CD1c-positive myeloid dendritic cell (primary cell): Measurements from ENCODE around the gene LRRC10B.
"Not testable (repeated sequence)": the region's sequence is repeated elsewhere in the genome, so short reads cannot be mapped to it uniquely, and the experiment has no call there.

Source experiments
- DNase-seq: peaks from one replicate; pipeline ENCODE4 v3.0.0-alpha.2; 2016; ENCODE audit errors: extremely low spot score

Gene LRRC10B

DNA sequence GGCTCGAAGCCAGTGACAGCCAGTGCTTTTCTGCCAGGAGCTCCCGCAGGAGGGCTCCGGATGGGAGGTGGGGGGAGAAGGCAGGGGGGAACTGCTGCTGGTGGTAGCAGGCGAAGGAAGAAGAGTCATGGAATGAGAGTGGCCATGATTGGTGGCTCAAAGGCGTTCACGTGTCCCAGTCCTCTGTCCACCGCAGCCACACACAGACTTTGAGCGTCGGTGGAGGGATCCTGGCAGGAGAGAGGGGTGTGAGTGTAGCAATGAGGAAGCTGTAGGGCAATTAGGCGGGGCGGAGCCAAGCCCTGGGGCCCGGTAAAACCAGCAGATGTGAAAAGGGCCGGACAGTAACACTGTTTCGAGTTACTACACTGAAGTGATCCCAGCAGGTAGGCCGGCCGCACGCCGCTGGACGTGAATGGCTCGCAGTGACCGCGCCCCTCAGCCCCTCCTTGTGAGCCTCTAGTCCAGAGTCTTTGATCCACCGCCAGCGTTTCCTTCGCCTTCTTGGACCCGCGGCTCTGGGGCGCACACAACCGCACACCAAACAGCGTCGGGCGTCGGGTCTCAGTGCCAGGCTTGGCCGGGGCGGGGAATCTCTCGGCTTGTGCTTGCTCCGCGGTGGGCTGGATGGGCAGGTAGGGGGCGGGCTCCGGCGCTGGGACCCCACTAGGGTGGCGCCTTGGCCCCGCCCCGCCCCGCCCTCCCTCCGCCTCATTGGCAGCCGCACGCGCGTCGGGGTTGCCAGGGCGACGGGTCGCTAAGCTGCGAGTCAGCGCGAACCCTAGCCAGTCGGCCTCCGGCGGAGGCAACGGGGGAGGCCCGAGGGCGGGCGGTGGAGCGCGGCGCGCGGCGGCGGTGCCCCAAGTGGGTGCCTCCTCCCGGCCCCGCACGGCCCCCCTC lies at the start of gene LRRC10B:
Gene LRRC10B, plus strand, starts transcription at position 788 of the 900 bp plus-strand sequence. CDS start 250 bp downstream, outside the sequence.
- peak; percentile 62 for DNase-seq

DNA sequence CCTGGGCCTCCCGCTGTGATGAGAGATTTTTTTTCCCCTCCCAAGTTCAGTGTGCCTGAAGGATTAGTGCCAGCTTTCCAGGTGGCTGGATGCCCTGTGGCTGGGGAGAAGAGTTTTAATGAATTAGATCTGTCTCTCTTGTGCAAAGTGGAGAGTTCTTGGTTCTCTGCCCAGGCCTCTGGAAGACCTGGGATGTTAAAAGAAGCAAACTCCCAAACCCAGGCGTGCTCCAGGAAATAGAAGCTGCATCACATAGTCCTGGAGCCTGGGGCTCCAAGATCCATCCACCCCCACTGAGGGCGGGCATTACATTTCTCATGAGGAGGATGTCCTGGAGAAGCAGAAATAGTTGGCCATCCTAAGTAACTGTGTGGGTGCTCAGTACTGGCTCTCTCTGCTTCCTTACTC lies 48.1 kb upstream of the LRRC10B start:
- DNase-seq: no peak

DNA sequence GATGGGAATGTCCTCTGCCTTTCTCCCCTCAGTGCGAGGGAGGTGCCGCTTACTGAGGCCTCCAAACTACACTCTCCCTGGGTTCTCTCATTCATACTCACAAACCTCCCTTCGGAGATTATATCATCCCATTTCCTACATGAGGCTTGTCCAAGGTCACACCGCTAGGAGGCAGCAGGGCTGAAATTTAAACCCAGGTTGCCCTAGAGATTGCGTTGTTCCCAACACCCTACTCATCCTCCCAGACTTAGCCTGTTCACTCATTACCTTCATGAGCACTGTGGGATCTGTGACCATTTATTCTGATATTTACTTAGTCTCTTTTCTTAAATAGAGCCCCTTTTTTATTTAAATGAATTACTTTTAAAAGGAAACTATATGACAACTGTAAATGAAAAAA lies 47.6 kb upstream of the LRRC10B start:
- DNase-seq: no peak

DNA sequence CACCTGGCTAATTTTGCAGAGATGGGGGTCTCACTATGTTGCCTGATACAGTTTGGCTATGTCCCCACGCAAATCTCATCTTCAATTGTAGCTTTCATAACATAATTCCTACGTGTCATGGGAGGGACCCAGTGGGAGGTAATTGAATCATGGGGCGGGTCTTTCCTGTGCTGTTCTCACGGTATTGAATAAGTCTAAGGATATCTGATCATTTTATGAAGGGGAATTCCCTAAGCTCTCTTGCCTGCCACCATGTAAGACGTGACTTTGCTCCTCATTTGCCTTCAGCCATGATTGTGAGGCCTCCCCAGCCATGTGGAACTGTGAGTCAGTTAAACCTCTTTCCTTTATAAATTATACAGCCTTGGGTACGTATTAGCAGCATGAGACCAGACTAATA lies 40.9 kb upstream of the LRRC10B start:
- not testable (repeated sequence) for DNase-seq

DNA sequence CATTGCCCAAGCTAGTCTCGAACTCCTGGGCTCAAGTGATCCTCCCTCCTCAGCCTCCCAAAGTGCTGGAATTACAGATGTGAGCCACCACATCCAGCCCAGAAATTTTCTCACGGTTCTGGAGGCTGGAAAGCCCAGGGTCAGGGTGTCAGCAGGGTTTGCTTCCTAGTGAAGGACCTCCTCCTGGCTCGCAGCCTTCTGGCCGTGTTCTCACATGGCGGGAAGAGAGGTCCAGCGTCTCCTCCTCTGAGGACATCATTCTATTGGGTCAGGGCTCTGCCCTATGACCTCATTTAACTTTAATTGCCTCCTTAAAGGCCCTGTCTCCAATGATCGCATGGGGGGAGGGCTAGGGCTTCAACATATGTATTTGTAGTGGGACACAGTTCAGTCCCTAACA lies 40.5 kb upstream of the LRRC10B start:
- no peak for DNase-seq

DNA sequence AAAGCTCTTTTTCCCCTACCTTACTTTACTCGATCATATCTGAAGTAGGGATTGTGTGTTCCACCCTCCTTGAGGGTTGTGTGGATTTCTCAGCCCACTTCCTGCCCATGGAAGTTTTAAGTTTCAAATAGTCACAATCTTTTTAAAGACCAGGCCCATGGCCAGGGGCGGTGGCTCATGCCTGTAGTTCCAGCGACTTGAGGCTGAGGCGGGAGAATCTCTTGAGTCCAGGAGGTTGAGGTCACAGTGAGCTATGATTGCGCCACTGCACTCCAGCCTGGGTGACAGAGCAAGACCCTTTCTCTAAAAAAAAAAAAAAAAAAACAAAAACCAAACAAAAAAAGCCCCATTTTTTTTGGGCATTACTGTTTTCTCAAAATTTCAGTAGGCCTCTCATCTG lies 36.3 kb upstream of the LRRC10B start:
- no peak for DNase-seq

DNA sequence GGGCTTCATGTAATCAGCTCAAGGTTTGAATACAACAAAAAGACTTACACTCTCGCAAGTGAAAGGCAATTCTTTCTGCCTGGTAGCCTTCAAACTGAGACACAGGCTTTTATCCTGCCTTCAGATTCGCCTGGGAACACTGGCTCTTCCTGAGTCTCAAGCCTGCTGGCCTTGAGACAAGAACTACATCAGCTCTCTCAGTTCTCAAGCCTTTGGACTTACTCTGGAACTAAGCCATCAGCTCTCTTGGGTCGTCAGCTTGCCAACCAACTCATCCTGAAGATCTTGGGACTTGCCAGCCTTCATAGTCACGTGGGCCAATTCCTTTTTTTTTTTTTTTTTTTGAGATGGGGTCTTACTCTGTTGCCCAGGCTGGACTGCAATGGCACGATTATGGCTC lies 35.7 kb upstream of the LRRC10B start:
- DNase-seq: no peak

DNA sequence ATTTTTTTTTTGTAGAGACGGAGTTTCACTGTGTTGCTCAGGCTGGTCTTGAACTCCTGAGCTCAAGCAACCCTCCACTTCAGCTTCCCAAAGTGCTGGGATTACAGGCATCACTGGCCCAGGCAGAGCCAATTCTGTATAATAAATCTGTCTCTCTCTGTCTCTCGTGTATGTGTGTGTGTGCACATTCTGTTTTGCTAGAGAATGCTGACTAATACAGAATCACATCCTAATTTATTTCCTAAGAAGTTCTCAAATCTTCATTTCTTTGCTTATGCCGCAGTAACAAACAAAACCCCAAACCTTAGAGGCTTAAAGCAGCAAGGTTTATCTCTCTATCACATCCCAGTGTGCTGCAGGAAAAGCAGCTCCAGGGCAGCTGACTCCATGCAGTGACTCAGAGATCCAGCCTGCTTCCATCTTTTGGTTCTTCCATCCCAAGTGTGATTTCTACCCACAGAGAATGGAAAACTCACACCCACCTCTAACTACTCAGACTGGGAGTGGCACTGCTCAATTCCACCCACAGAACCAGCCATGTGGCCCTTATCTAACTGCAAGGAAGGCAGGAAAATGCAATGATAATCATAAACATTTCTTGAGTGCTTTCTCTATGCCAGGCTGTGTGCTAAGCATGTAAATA lies 35.1 kb upstream of the LRRC10B start:
- DNase-seq: peak; percentile 44

DNA sequence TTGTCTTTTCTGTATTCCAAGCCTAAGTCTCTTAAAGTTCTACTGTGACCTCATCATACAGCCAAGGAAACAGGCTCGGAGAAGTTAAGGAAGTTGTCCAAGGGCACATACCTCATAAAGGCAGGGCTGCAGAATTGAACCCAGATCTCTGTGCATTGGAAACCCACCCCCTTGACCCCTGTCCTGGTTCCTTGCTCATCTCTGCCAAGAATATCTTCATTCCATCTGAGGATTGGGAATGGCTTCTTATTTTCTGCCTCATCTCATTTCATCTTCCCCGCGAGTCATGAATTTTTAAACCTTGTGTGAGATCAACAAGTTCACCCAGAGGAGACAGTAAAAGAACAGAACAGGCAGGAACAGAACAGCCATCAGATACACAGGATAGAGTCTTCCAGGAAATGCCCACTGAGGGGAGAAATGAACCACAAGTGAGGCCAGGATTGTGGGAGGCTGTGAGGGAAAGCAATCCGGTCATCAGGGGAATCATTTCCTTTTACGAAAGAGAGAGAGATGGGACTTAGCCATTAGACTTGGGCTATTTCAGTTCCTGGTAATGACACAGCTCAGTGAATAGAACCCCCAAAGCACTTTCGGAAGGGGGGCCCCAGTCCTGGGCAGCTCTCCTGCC lies 34.4 kb upstream of the LRRC10B start:
- DNase-seq: no peak

DNA sequence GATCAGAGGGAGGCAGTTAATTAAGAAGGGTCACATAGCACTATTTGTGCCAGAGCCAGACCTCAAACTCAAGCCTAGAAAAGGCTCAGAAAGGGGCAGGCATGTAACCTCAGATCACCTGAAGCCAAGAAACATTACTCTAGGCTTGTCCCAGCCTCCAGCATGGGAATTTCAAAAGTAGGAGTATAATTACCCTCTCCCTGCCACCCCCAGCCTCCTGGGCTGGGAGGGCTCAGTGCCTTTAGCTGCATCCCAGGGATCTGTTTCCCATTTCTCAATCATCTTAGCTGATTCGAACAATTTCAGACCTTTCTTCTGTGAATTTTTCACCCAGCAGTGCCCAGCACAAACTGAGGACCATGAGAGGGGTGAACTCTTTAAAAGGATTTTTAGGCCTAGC lies 33.1 kb upstream of the LRRC10B start:
- DNase-seq: no peak

DNA sequence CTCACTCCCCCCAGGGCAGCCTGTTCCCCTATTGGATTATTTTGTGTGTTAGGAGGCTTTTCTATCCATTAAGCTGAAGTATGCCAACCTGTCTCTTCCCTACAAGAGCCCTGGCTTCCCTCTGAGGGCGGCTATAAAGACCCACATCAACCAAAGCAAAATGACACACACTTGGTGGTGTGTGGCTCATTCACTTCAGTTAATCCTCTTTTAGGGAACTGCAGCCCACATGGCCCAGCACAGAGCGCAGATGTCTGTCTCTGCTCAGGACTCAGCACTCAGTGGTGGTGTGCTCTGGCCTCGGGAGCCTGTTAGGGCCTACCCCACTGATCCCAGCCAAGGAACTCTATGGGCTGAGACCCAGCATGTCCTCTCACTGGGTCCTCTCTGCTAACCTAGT lies 32.2 kb upstream of the LRRC10B start:
- peak; percentile 37 for DNase-seq

DNA sequence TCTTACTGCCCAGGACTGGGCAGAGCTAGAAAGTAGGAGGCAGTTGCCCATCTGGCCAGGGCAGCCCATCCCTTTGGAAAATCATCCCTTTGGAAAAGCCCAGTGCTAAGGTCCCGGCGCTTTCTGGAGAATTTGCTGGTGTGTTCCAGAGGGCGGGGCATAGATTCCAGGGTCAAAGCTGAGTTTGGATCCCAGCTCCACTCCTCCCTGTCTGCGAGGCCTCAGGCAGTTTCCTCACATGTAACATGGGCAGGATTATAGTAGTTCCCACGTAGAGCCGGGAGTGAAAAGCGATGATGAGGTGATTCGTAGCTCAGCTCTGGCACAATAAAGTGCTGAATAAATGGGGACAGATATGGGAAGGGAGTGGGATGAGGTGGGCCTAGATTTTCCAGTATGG lies 31.4 kb upstream of the LRRC10B start:
- DNase-seq: no peak

DNA sequence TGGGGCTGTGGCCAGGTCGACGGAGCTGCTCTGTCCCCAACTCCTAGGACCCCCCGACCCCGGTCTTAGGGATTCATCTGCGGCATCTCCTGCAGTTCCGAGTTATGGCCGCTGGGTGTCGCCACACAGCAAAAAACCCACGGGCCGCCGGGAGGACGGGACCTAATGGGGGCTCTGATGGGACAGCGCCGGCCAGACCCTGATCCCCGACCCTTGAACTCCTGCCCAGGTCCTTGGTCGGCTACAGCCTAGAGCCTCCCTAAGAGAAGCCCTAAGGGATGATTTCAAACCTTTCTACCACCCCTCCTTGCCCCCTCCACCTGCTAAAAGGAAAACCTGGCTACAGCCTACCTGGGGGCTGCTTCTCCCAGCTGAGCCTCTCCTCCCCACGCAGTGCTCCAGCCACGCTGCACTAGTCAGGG lies 30.8 kb upstream of the LRRC10B start:
- DNase-seq: peak; percentile 58

DNA sequence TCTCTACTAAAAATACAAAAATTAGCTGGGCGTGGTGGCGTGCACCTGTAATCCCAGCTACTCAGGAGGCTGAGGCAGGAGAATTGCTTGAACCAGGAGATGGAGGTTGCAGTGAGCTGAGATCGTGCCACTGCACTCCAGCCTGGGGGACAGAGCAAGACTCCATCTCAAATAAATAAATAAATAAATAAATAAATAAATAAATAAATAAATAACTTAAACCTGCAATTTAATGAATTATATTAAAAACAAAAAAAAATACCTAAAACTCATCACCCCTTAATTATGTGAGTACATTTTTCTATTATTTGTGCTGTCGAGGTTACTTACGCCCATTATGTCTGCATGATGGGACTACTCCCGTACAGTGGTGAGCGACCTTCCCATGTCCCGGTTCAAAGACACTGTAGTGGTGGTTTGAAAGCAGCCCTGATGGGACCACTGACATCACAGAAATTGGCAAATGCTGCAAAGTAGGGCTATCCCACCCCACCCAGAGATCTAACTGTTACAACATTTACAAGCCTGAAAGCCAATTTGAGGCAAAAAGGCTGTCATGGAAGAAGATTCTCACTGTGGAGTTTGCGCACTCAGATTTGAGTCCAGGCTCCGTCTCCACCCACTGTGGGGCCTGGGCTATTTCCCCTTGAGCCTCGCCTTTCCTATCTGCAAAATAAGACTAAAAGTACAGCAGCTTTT lies 29.0 kb upstream of the LRRC10B start:
- not testable (repeated sequence) for DNase-seq

DNA sequence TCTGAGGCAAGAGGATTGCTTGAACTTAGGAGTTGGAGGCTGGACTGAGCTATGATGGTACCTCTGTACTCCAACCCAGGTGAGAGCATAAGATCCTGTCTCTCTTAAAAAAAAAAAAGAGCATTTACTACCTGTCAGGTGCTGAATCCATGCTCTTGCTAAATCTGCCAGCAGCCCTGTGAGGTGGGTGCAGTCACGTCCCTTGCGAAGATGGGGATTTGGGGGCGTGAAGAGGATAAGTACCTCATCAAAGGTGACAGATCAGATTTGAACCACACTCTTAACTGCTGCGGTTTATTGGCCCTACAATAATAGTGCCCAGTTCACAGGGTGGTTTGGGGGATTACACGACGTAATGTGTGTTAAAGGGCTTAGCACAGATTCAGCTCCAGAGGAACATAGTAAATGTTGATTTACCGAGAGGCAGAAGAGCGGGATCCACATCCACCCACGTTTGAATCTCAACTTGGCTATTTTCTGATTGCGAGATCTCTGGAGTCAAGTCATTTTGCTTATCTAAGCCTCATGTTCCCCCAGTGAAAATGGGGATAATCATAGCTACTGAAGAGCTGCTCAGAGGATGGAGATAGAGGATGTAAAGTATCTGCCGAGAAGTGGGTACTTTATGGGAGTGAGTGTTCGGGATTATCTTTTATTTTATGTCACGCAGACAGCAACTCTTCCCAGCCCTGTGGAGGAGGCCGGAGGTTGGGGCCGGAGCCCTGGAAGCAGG lies 28.1 kb upstream of the LRRC10B start:
- no peak for DNase-seq

DNA sequence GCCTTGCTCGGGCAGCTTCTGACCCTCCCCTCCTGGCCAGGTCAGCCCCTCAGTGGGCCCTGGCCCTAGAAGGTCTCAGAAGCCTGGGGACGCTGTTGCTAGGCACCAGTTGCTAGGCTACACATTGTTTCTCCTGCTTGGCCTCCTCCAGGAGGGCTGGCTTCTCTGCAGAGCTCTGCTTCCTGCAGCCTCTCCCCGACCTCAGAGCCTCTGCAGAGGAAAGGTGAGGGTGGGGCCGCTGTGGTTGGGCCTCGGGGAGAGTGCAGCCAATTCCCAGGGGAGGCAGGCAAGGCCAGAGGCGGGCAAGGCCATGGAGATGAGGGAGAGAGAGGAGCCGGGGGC lies 27.6 kb upstream of the LRRC10B start:
- DNase-seq: no peak

DNA sequence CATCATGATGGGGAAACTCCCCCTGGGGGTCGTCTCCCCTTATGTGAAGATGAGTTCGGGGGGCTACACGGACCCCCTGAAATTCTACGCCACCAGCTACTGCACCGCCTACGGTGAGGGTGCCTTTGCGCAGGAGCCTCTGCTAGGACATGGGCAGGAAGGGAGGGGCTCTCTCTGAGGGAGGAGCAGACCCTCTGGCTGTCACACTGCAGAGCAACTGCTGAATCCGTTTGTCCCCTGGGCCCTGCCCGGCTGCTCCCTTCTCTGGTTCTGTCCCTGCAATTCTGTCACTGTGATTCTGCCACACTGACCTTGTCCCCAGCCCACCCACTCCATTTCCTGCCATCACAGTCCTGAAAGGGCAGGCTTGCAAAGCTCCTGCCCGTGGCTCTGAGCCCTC lies 26.7 kb upstream of the LRRC10B start:
- no peak for DNase-seq

DNA sequence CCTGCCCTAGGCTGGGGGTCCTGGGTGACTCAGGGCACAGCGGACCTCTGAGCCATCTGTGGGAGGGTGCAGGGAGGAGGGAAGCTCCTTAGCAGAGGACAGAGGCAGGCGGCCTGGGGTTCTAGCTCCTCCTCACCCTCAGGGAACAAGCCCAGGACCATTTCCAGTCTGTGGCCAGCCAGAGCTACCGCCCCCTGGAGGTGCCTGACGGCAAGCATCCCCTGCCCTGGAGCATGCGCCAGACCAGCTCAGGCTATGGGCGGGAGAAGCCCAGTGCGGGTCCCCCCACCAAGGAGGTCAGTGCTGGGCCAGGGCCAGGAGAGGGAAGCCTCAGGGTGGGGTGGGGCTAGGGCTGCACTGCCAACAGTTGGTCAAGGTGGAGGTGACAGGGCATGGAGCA lies 26.0 kb upstream of the LRRC10B start:
- no peak for DNase-seq

DNA sequence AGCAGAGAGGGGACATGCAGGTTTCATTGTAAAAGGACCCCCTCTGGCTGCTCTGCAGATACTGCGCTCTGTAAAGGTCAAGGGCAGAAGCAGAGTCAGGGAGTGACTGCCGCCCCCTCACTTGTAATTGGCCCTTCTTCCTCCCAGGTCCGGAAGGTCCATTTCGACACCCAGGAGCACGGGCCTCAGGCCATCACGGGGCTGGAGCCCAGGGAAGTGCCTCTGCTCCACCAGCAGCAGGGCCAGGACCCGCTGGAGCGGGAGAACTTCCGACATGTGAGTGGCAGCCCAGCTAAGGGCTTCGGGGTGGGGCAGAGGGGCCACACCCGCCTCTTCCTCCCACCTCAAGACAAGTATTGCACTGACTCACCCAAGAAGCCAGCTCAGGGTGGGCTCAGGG lies 24.0 kb upstream of the LRRC10B start:
- peak; percentile 21 for DNase-seq

DNA sequence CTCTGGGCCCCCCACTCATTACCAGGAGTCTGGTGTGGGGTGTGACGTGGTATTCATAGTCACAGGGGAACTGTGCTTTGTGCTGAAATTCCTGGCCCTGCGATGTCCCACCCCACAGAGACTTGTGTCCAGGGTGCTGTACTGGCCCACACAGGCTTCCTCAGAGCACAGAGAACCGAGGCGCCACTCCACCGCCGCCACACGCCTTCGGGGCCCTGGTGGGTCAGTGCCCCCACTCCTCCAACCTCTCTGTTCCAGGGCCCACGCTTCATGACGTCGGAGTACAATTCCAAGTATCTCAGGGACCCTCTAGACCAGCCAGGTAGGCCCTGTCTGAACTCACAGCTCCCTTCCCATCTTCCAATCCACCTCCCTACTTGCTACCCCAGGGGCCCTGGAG lies 23.5 kb upstream of the LRRC10B start:
- no peak for DNase-seq

DNA sequence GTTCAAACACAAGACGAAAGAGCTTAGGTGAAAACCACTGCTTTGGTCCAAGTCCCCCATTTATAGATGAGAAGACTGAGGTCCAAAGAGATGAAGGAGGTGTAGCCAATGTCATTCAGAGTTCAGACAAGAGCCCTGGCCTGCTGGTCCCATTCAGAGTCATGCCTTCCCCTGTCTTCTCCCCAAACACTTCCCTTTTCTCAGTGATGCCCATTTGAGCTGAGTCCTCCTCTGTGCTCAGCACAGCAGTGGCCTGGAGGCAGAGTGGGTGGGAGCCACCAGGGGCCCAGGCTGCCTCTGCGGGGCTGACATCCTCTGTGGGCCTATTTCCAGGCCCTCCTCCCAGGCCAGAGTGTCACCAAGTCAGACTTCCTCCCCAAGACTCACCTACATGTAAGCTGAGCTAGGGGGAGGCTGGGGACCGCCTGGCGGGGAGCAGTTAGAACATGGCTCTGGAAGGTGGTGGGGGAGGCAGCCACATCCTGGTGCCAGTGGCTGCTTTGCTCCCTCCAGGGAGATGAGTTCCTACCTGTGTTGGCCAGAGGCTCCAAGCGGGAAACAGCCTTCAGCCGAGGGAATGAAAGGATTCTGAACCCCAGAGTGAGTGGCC lies 22.4 kb upstream of the LRRC10B start:
- DNase-seq: peak; percentile 20
